ENCODE data around the gene FAM131A.

FAM131A gene

DNA sequence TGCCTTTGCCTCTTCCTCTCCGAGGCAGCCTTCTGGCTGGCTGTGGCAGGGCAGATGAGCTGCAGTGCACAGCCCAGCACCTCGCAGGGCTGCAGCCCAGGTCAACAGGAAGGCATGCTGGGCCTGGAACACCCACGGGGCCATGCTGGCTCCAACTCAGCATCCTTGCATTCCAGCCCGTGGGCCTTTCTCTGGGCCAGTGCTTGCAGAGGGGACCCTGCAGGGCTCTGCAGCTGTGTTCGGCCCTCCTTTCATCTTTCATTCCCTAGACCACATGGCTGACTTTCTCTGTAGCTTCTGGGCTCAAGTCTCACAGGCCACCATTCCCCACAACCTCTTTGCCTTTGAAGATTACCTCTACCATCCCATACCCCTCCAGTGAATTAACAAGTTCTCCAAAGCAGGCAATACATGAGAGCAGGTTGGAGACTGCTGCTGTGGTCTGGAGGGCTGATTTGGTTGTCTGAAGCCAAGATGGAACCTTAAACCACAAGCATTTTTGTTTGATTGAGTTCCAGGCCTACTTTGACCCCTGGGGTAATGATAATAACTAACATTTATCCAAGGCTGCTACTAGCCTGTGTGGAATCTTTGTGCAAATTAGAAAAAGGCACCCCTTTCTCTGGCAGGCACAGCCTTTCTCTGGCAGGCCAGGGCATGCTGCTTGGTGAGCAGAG, 5.9 kb downstream of the FAM131A start:
- no peak for DNase-seq

DNA sequence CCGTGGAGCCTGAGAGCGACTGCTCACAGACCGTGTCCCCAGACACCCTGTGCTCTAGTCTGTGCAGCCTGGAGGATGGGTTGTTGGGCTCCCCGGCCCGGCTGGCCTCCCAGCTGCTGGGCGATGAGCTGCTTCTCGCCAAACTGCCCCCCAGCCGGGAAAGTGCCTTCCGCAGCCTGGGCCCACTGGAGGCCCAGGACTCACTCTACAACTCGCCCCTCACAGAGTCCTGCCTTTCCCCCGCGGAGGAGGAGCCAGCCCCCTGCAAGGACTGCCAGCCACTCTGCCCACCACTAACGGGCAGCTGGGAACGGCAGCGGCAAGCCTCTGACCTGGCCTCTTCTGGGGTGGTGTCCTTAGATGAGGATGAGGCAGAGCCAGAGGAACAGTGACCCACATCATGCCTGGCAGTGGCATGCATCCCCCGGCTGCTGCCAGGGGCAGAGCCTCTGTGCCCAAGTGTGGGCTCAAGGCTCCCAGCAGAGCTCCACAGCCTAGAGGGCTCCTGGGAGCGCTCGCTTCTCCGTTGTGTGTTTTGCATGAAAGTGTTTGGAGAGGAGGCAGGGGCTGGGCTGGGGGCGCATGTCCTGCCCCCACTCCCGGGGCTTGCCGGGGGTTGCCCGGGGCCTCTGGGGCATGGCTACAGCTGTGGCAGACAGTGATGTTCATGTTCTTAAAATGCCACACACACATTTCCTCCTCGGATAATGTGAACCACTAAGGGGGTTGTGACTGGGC, 7.3 kb downstream of the FAM131A start:
- DNase-seq = no peak

DNA sequence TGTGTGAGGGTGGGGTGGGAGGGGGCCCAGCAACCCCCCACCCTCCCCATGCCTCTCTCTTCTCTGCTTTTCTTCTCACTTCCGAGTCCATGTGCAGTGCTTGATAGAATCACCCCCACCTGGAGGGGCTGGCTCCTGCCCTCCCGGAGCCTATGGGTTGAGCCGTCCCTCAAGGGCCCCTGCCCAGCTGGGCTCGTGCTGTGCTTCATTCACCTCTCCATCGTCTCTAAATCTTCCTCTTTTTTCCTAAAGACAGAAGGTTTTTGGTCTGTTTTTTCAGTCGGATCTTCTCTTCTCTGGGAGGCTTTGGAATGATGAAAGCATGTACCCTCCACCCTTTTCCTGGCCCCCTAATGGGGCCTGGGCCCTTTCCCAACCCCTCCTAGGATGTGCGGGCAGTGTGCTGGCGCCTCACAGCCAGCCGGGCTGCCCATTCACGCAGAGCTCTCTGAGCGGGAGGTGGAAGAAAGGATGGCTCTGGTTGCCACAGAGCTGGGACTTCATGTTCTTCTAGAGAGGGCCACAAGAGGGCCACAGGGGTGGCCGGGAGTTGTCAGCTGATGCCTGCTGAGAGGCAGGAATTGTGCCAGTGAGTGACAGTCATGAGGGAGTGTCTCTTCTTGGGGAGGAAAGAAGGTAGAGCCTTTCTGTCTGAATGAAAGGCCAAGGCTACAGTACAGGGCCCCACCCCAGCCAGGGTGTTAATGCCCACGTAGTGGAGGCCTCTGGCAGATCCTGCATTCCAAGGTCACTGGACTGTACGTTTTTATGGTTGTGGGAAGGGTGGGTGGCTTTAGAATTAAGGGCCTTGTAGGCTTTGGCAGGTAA, 8.1 kb downstream of the FAM131A start:
- DNase-seq = no peak

DNA sequence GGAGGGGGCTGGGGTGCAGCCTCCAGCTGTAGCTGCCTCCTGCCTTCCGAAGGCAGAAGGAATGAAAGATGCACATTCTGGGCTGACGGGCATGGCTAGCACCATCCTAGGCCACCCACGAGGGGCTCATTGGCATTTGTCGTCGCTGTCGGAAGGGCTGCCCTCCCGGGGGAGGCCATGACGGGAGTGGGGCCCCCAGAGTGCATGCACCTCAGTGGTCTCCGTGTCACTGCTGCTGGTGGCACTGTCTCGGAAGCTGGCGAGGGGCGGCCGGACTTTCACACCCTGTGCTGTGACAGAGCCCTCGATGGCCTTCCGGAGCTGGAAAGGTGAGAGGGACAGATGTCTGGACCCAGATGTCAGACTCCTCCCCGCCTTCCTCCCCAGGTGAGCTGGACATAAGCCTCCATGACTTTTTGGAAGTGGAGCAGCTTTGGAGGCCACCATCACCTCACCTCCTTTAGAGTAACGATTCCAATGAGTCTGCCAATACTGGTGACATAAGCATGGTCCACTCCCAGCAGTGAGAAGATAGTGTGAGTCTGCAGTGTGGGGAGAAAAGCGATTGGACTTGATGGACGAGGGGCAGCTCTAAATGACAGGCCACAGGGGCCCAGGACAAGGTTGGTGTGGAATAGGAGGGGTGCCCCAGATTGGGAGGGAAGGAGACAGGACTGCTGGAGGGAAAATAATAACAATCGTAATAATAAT, 9.2 kb downstream of the FAM131A start:
- no peak for DNase-seq

DNA sequence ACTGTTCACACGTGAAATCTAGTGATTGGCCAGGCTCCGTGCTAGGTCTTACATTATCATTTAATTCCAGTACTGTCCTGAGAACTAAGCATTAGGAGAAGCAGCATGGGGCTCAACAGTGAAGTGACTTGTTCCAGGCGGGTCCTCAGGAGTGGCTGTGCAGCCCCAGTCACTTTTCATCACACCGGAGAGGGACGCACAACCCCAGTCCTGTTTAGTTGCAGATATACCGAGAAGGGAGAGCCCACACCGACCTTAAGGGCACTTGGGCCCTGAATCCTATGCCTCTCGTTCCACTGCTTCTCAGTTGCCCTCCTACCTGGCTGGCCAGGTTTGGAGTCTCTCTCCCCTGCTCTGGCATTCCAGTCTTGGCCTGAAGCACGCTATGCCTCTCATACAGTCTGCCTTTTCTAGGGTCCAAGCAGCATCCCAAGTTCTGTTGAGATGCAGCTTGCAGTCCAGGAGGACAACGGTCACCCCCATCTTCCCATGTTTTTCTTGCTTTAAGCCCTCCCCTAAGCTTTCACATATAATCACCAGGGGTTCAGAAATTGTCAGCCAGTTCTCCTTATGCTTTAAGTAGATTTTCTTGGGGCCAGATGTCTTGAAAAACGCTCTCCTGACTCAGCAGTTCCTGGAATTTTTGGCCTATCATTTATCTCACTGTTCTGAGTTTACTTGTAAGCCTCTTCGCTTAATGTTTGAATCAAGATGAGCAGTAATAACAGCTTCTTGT, 10.1 kb downstream of the FAM131A start:
- no peak for DNase-seq

DNA sequence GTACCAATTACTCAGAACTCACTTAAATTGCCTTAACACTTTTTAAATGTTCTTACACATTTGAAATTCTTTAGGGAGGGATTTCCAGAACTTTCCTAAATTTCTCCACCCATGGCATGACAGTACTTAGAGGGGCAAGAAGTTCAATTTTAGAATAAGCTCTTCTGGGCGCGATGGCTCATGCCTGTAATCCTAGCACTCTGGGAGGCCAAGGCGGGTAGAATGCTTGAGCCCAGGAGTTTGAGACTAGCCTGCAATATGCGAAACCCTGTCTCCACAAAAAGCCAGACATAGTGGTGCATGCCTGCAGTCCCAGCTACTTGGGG, 10.6 kb downstream of the FAM131A start:
- no peak for DNase-seq

DNA sequence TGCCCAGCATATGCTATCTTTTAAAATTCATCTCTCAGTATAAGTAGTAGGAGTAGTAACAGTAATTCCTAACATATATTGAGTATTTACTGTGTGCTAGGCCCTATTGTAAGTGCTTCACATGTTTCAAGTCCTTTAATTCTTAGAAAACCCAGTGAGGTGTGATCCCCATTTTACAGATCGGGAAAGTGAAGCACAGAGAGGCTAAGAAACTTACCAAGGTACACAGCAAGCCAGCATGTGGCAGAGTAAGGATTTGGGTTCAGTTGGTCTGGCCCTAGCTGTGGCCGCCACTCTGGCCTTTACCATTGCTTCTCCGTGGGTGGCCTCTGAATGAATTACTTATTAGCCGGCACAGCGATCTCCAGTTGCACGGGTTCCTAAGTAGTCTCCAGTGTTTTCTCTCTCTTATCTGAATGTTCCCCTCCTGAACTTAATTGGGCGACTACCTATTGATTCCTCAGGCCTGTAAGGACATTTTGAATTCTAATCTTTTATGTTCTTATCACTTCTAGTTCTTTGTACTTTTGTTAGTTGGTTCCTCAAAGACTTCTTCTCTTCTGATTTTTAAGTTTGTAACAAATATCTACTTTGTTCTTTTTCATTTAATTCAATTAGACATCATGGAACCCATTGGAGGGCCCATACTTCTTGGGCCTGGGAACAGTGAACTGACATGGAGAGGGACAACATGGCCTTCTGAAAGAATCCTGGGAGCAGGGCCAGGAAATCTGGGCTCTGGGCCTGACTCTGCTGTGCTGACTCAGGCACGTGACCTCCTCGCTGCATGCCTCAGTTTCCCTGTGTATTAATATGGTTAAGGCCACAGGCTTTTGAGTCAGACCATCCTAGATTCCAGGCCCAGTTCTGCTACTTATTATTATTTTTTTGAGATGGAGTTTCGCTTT, 12.4 kb downstream of the FAM131A start:
- no peak for DNase-seq

DNA sequence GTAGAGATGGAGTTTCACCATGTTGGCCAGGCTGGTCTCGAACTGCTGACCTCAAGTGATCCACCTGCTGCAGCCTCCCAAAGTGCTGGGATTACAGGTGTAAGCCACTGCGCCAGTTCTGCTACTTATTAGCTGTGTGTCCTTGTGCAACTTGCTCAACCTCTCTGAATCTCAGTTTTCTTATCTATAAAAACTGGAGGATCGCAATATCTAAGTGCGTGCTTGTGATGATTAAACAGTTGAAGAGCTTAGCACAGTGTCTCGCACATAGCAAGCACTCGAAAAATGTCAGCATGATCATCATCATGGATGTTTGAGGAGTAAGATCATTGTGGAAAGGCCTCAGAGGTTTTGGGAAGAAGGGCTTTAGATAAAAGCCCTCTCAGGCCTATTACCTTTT, 13.2 kb downstream of the FAM131A start:
- no peak for DNase-seq

DNA sequence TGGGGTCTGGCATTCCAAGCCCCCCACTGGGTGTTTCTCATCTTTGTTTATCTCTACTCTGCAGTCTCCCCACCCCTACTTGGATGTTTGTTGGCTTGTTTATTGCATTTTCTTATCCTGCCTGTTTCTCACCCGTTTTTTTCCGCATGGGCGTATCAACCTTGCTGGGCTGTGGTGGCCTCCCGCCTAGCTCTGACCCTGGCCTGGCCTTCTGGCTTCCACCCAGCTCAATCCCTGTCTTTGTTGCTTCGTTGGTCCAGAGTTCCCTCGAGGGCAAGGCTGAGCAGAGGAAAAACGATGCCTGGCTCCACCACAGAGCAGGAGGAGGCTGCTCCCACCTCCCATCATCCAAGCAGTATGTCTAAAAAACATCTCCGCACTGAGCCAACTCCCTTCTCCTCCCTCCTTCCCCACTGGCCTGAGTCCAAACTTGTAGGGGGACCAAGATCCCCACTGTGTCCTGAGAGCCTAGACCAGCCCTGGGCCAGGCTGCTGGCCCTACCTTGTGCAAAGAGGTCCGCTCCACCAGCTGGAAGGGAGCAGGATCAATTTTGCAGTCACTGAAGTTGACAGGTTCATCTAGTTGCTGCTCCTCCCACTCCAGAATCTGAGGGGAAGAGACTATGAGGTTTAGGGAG, 14.2 kb downstream of the FAM131A start:
- DNase-seq = no peak

DNA sequence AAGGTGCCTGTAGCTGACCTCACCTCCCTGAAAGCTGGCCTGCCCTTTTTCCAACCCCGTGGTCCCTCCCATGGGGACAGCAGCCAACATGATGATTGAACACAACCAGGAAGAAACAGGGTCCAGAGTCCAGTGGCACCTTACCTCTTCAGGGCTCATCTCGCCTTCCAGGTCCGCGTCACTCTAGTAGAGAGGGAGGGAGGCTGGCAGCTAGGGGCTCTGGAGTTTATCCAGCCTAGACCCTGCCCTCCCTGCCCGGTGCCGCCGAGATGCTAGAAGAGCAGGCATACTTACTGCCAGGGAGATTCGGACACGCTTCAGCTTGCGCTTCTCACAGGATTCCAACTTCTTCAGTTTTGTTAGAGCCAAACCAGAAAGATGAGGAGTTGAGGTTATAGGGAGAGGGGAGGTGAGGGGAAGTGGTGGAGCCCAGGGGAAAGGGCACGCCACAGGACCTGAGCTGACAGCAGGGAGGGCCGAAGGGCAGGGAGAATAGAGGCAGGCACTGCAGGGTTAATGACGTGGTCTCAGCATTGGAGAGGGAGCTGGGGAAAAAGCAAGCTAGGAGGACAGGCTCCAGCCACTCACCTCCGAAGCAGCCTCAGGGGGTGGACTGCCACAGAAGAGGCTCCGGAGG, 14.9 kb downstream of the FAM131A start:
- no peak for DNase-seq

DNA sequence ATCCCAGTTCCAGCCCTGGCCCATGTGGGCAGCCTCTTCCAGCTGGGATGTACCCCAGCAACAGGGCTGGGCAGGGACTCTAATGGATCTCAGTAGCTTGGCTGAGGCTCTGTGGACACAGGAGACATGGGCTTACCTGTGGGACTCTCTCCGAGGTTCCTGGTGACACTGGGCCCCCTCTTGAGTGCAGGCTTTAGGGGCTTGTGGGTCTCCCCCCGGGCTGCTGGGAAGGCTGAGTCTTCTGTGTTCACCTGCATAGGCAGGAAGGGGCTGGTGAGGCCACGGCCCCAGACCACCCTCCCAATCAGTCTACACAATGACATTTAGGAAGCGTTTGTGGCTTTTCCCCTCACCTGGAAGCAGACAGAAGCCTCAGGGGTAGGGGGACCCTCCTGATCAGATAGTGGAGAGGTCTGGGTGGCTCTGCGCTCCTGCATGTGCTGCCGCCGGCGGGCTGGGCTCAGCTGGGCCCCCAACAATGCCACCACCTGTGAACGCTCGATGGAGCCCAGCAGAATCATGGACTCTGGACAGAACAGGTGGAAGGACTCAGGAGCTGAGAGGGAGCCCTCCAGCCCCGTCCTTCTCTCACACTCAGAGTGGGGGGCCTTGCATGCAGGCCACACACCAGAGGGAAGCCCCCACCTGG, 15.6 kb downstream of the FAM131A start:
- DNase-seq = no peak

DNA sequence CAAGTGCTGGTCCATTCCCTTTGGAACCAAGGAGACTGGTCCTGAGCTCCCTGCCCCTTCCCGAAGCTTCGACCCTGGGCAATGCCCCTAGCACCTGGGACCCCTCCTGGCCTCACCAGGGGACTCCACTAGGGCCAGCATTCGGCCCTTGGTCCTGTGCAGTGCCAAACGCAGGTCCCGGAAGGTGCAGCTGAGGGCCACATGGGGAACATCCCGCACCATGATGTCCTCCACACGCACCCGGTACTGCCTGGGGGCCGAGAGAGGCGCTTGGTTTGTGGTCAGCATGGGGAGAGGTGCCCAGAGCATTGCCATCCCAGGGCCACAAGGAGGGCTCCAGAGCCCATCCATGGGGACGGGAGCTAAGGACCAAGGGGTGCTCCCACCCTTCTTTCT, 16.1 kb downstream of the FAM131A start:
- DNase-seq = no peak

DNA sequence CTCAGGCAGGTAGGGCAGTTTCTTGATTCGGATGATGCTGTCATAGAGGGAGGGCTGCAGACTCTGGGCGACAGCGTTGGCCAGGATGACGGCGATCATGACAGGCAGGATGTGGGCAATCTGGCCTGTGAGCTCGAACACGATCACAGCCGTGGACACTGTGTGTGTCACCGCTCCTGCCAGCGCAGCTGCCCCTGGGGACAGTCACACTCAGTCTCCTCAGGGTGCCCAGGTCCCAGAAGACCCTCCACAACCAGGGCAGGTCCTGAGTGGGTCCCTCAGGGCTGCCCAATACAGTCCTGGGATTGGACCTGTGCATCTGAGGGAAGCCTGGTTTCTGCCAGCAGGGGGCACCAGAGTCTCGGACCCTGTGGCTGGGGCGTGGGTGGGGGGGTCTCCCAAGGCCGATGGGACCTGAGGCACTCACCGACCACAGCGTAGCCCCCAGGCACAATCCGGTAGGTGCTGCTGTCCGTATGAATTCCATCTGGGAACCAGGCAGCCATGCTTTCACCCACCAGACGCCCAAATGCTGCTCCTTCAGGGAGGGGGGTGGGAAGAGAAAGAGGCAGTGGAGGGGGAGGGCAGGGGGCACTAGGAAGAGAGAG, 16.8 kb downstream of the FAM131A start:
- peak; percentile 63 for DNase-seq

DNA sequence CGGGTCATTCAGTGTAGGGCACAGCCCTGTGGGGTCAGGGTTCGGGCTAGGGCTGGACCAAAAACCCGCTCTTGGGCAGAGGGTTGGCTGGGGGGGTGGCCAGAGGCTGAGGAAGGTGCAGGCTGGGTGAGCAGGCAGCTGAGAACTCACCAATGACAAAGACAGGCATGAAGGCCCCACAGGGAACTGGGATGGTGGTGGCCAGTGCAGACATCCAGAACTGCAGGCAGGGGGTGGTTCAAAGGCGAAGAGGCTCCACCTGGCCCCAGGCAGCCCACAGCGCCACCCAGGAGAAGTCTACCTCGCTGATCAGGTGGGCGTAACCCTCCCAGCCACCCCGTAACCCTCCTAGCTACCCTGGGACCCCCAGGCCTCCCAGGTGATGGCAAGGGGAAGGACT, 17.4 kb downstream of the FAM131A start:
- no peak for DNase-seq

DNA sequence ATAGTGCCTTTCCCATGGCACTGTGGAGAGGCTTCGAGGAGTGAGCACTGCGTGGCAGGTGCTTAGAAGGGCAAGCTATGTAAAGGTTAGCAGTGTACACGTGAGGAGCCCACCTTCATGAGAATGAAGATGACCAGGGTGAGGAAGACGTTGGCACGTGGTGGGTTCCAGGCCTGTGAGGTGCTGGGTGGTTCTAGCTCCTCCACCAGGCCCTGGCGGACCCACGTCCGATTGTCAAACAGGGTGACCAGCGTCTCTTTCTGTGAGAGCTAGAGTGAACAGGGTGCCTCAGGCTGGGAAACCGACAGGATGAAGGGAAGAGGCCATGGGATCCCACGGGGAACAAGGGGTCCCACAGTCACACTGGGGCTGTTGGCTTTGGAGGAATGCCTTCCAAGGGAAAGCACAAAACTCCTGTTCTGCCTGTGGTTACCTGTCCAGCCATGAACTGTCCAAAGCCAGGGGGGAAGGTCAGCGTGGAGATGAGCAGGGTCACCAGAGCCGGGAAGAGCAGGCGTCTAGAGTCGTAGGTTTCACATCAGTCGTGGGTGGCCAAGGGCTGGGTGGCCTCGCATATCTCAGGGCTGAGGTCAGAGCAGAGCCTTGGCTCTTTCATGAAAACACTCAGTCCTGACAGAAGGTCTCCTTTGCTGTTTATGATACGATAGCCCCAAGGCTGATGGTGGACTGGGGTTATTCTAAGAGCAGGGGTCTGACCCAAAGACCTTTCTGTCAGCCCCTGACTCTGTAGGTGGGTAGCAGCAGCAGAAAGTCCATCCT, 18.1 kb downstream of the FAM131A start:
- DNase-seq = no peak

DNA sequence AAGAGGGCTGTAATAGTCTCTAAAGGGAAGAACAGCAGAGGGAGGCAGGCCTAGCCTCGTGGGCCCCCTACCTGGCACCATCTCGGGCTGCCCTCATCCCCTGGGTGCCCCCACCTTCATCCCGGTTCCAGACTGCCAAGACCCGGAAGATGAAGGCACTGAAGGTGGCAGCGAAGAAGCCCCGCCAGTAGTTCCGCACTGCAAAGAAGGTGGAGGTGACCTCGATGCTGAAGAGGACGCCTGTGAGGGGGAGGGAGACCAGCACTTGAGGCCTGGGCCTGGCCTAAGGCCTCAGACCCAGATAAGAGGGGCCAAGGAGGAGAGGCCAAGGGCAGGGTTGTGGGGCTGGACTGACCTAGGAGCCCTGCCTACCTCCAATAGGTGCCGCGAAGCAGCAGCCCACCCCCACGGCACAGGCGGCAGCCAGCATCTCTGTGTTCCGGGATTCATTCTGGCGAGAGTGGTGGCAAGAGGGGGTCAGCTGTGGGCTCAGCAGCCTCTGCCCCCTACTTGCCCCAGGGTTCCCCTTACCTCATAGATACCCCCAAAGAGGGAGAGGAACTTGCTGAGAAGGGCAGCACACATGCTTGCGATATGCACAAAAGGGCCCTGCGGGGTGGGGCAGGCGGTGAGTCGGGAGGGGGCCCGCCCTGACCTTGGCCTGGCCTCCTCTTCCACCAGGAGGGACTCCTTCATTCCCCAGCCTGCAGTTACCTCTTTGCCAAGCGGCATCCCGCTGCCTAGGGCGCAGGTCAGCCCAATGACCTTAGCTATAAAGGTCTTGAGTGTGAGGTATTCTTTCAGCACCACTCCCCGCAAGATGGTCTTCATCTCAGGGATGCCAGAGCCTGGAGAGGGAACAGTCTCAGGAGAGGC, 20.1 kb downstream of the FAM131A start:
- DNase-seq = no peak

DNA sequence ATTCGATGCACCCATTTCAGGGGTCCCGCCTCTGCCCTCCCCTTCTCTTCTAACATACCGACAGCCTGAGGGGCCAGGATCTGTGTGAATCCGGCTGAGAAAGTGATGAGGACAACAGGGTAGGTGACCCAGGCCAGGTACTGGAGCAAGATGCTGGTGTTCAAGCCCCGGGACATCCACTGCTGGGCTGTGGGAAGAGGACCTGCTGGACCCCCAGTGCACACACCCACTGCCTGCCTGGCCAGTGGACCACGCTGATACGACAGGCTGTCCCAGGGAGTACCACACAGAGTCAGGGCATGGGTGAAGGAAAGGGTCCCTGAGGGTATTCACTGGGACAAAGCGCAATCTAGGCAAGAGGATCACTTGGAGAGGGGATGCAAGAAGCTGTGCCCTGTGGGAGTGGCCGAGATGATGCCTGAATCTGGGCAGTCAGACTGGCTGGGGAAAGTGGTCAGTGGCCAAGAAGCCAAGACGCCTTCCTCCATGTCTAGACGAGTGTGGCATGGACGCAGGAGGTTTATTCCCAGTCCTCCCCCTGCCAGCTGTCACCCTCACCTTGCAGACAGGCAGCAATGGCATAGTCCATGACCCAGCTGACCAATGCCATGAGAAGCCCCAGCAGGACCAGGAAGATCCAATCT, 20.8 kb downstream of the FAM131A start:
- no peak for DNase-seq

Data from NCI-H1436 (cell line).